Measurements from ENCODE around the gene DOC2B.

The DOC2B gene

DNA sequence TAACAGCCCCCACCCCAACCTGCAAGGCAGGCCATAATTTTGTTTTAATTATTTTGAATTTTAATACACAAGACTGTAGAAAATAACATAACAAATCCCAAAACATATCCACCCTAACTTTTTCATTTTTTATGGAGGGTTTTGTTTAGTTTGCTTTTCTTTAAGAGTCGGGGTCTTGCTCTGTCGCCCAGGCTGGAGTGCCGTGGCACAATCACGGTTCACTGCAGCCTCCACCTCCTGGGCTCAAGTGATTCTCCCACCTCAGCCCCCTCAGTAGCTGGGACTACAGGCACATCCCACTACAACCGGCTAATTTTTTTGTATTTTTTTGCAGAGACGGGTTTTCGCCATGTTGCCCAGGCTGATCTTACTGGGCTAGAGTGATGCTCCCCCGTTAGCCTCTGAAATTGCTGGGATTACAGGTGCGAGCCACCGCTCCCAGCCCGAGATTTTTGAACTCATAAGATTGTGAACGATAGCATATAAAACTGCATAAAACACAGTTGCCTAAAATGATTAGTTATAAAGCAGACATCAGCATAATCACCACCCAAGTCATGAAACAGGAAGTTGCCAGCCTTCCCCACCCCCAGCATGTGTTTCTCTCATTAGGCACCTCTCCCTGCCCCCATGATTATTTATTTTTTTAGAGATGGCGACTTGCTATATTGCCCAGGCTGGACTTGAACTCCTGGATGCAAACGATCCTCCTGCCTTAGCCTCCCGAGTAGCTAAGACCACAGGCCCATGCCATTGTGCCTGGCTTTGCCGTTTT, 13.6 kb upstream of the DOC2B start:
- in situ Hi-C loops (cut with MboI; ENCODE audit: low pct_unique_long_range_greater_than_20kb, low sequenced_read_pairs) = no loop called here
- DNase-seq = no peak

DNA sequence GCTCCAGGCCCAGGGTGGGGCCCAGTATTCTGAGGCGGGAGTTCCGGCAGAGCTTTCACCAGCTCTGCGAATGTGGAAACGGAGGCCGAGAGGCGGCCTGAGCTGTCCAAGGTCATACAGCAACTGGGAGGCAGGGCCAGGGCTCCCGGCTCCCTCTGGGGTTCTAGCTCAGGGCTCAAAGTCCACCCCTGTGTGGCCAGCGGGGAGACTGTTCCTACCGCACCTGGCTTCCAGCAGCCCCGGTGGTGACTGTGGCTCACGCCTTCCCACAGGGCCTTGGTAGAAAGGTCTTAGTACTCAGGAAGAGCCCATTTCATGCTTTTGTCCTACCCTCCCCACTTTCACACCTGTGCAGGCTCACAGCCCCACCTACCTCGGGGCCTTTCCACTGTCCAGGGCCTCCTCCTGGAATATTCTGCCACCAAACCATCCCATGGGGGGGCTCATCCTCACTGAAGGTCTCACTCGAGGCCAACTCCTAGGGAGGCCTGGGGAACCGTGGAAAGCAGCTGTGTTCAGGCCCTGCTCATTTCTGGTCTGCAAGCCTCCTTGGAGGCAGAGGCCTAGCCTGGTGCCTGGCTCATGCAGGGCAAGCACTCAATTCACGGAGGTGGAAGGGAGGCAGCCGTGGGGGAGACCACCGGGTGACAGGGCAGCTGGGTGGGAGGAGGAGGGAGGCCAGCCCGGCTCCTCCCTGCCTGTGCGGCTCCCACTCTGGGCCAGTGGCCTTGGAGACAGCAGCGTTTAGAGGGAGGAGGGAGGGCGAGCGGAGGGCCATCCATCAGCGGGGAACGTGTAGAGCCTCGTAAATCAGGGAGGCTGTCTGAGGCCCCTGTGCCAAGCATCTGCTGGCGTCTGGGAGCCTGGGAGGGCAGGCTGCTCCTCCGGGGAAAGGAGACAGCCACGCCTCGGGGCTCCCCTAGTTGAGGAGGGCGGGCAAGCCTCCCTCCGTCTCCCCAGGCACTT, 12.7 kb upstream of the DOC2B start:
- DNase-seq = no peak
- in situ Hi-C loops (cut with MboI; ENCODE audit: low pct_unique_long_range_greater_than_20kb, low sequenced_read_pairs) = no loop called here

DNA sequence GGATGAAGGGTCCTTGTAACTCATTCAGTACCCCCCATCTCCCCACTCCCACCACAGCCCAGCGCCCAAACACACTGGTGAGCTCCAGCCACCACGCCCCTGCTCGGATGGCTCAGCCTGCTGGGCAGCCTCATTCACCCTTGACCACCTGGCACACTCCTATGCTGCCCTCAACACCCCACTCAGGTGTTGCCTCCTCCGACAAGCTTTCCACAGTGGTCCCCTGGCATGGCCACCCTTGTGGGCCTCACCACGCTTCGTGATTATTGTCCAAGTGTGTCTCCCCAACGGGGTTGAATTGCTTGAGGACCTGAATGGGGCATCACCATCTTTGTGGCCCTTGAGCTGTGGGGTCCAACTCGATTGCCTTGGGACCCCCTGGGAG, 12.0 kb upstream of the DOC2B start:
- in situ Hi-C loops (cut with MboI; ENCODE audit: low pct_unique_long_range_greater_than_20kb, low sequenced_read_pairs) = no loop called here

DNA sequence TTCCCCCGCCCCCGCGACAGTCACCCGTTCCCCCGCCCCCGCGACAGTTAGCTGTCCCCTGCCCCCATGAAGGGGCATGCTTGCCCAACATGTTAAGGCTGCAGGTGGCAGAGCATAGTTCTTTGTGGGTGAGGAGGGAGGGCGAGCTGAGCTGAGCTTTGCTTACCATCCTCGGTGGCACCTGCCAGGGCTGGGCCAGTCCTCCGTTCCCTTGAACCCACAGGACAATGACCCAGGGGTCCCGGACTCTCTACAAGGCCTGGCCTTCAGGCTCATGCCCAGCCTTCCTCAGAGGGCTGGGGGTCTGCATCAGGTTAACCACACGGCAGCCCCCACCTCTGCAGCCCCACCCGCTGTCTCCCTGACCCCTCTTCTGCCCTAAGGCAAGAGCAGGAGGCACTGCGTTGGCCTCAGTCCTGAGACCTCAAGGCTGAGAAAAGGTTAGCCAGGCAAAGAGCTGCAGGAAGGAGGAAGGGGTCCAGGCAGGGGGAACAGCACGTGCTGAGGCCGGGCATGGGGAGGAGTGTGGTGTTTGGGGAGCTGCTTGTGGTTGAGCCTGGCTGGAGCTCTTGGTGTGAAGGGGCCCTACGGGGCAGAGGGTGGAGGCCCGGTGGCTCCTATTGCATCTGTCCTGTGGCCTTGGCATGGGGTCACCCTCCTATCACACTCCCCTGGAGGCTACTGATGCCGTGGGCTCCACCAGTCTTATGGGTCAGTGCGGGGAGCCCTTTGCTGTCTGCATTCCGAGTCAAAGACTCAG, 11.4 kb upstream of the DOC2B start:
- in situ Hi-C loops (cut with MboI; ENCODE audit: low pct_unique_long_range_greater_than_20kb, low sequenced_read_pairs) = no loop called here
- DNase-seq = no peak

More for the DNA sequence above, 12.0 kb upstream of the DOC2B start:
- no peak for DNase-seq

DNA sequence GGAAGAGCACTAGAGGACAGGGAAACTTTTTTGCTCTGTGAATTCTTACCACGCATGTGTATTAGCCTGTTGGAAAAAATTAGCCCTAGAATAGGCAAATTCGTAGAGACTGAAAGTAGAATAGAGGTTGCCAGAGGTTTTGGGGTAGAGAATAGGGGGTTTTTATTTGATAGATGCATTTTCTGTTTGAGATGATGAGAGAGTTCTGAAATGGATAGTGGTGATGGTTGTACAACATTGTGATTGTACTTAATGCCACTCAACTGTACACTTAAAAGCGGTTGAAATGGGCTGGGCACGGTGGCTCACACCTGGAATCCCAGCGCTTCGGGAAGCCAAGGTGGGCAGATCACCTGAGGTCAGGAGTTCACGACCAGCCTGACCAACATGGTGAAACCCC, 8.0 kb upstream of the DOC2B start:
- no peak for DNase-seq
- in situ Hi-C loops (cut with MboI; ENCODE audit: low pct_unique_long_range_greater_than_20kb, low sequenced_read_pairs) = no loop called here

DNA sequence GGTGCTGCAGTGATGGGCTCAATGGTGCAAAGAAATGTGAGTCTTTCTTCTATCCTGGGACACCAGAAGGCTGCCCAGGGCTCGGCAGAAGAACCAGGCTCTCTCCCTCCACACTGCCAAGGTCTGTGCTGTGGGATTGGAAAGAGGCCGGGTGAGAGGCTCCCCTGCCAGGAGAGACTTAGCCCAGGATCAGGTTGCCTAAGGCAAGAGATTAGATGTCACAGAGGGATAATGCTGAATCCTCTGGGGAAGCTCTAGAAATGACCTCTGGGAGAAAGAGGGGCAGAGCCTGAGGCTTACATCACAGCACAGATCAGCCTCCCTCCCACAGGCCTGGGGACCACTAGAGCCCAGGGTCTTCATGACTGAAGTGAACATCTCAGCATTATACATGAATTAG, 5.7 kb upstream of the DOC2B start:
- in situ Hi-C loops (cut with MboI; ENCODE audit: low pct_unique_long_range_greater_than_20kb, low sequenced_read_pairs) = no loop called here

DNA sequence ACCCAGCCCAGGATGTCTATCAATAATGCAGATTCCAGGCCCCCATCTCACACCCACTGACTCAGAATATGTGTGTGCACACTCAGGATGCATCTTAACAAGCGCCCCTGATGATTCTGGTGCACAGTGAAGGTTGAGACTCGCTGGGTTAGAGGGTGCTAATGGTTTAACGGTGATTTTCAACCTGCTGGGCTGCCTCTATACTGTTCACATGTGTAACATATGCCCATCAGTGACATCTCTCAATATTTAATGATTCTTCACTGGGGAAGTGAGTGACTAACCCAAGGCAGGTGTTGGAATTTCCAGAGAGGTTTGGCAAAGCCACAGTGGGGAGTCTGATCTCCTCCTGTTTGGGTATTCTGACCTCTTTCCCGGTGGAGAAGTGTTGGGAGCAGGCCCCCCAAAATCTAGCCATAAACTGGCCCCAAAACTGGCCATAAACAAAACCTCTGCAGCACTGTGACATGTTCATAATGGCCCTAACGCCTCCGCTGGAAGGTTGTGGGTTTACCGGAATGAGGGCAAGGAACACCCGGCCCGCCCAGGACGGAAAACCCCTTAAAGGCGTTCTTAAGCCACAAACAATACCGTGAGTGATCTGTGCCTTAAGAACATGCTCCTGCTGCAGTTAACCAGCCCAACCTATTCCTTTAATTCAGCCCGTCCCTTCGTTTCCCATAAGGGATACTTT, 4.1 kb upstream of the DOC2B start:
- in situ Hi-C loops (cut with MboI; ENCODE audit: low pct_unique_long_range_greater_than_20kb, low sequenced_read_pairs) = no loop called here
- no peak for DNase-seq

More for the DNA sequence above, 5.7 kb upstream of the DOC2B start:
- DNase-seq = no peak

DNA sequence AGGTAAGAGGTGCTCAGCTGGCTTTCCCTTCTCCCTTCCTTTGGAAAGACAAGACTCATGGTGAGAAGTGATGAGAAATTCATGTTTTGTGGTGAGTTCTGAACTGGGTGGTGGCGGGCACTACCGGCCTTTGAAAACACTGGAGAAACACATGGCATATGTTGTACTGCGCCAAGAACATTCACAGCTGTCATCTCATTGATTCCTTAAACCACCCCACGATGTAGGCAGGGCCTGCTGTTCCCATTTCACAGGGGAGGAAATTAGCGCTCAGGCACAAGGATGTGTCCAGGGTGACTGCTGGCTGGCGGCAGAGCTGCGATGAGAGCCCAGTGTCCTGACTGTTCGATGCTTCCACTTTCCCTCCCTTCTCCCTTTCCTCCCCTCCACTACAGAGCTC, 1.6 kb upstream of the DOC2B start:
- in situ Hi-C loops (cut with MboI; ENCODE audit: low pct_unique_long_range_greater_than_20kb, low sequenced_read_pairs) = no loop called here
- no peak for DNase-seq

DNA sequence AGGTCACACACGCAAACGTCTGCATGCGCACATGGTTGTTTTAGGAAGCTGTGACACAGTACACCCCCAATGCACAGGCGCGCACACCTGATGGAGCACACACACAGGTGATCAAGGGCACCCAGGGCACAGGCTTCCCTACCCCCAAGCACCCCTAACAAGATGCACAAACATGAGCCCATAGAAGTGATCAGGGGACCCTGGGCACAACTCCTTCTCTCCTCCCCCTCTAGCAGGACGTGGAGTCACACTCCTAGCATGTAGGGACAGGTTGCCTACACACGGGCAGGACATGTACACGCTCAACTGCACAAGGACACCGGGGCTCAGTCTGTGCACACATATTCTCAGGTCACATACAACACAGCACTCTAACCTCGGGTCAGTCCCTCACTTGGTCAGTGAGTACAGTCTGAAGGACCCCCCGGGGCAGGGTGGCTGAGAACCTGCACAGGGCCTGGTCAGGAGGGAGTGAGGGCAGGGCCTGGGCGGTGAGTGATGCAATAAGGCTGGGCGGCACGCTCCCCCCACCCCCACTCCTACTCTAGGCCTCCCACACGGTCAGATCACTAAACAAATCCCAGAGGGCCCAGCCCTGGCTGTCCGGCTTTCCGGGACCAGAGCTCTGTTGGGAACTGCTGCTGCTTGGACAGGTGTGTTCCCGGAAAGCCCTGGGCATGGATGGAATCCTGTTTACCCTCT, 751 bp upstream of the DOC2B start:
- no peak for DNase-seq

DNA sequence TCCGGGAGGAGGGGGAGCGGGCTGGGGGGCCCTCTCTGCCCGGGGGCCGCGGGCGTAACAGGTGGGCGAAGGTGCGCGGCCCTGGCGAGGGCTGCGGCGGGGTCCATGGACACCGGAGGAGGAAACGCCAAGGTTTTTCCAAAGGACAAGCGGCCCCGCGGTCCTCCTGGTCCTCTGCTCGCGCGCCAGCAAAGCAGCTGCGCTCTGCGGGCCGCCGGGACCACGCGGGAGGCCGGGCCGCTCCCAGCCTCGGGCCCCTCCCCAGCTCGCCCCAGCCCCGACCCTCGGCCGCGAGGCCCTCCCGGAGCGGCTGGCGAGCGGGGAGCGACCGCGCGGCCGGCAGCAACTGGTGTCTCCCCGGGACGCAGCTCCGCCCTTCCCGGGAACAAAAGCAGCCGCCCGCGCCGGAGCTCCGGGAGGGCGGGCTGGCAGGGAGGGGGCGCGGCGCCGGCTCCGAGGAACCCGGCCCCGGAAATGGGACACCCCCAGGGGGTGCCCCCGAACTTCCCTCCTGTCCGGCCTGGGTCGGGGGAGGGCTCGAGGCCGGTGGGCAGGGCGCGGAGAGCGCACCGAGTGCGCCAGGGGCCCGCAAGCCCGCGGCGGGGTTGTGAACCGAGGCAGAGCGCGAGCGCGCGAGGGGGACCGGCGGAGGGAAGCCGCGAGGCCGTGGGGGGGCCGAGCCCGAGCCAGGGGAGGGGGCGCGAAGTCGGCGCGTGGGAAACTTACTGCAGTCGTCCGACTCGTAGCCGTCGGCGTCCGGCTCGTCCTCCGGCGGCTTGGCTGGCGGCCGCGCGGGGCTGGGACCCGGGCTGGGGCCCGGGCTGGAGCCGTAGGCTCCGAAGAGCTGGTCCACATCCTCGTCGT, 837 bp downstream of the DOC2B start:
- DNase-seq = no peak
- in situ Hi-C loops (cut with MboI; ENCODE audit: low pct_unique_long_range_greater_than_20kb, low sequenced_read_pairs) = no loop called here

More for the DNA sequence above, 751 bp upstream of the DOC2B start:
- in situ Hi-C loops (cut with MboI; ENCODE audit: low pct_unique_long_range_greater_than_20kb, low sequenced_read_pairs) = no loop called here

DNA sequence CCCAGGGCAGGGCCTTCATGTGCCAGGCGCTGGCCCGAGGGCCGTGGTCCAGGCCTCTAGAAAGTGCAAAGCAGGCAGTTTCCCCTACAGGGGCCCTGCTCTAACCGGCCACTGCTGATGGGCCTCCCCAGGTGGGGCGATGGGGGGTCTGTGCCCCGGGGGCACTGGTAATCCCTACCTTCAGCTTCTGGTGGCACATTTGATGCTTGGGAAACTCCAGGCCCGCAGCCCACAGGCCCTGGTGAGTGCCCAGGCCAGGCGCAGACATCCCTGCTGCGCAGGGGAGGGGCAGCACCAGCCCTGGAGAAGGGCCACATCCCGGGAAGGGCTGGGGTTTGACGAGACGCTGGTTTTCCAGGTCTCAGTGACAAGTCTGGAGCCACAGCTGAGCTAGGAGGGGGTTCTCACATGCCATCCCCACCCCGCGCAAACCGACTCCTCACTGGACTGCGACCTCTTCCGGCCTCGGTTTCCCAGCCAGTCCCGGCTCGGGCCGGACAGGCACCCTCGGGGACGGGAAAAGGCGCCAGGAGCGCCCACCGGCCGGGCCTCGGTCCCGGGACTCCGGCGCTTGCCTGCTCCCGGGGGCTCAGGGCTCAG, 1.6 kb downstream of the DOC2B start:
- in situ Hi-C loops (cut with MboI; ENCODE audit: low pct_unique_long_range_greater_than_20kb, low sequenced_read_pairs) = no loop called here
- no peak for DNase-seq

DNA sequence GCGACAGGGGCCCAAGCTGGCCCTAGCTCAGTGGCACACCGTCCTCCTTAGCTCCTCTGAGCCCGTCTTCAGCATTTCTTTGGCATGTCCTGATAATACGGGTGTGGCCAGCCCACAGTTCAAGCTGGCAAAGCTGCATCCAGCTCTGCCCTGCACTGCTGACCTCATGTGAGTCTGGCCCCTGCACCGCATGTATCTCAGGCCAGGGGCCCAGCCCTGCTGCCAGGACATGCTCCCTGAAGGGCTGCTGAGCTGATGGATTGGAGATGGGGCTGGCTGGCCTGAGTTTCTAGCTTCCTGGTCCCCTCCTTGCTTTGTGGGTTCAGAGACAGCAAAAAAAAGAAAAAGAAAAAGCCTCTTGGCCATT, 2.4 kb downstream of the DOC2B start:
- in situ Hi-C loops (cut with MboI; ENCODE audit: low pct_unique_long_range_greater_than_20kb, low sequenced_read_pairs) = no loop called here

DNA sequence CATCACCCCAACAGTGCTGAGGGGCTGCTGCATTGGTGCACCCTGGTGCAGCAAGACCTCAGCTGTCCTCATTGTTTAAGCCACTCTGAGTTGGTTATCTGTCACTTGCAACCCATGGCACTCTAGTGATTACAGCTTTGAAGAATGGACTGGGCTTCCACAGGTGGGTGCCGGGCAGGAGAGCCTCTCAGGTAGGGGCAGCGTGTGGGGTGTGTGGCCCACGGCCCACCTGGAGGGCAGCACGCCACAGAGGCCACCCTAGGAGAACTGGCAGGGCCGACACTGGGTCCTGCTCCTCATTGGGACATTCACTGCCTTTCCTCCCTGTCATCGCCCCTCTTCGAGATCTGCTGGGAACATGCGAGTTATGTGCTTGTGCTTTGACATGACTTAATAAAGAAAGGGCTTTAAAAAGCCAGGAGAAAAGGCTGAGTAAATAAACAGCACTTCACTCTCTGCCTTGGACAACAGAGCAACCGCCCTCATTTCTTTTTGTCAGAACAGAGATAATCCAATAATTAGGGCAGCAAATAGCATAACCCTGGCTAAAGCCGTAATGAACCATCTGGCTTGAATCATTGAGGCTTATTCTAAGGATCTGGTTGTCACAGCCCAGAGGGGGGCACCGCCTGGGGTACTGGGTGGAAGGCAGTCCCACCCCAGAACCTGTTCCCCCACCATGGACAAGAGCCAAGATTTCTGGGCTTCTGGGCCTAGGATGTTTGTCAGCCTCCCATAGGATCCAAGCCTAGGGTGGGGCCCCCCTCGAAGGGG, 3.0 kb downstream of the DOC2B start:
- in situ Hi-C loops (cut with MboI; ENCODE audit: low pct_unique_long_range_greater_than_20kb, low sequenced_read_pairs) = no loop called here
- no peak for DNase-seq

More for the DNA sequence above, 2.4 kb downstream of the DOC2B start:
- DNase-seq = no peak

DNA sequence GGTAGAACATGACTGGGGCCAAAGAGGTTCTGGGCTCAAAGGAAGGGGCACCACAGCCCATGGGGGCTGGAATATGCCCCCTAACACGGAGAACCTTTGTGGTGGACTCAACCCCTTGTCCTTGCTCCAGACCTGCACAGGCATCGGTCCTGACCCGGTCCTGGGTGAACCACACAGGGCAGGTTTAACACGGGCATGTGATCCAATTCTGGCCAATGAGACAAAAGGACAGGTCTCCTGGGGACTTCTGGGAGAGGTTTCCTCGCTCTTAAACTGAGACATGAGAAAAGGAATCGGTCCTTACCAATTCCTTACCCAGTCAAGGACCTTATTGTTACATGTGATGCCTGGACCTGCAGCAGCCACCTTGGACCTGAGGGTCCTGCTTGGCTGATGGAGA, 3.7 kb downstream of the DOC2B start:
- DNase-seq = no peak
- in situ Hi-C loops (cut with MboI; ENCODE audit: low pct_unique_long_range_greater_than_20kb, low sequenced_read_pairs) = no loop called here

DNA sequence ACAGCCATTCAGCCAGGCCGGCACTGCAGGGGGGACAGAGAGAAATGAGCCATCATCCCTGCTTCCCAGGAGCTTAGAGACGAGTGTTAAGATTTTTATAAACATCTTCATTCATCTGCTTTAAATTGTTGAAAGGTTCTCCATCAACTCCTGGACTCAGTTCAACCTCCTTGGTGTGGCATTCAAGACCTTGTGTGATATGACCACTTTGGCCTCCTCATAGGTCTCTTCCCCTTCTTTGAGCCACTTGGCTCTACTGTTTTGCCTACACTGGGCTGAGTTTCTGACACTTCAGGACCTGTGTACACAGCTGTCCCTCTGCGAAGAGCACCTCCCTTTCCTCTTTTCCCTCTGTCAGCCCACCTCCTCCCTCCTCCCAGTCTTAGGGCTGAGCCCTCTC, 4.3 kb downstream of the DOC2B start:
- in situ Hi-C loops (cut with MboI; ENCODE audit: low pct_unique_long_range_greater_than_20kb, low sequenced_read_pairs) = no loop called here
- DNase-seq = no peak

DNA sequence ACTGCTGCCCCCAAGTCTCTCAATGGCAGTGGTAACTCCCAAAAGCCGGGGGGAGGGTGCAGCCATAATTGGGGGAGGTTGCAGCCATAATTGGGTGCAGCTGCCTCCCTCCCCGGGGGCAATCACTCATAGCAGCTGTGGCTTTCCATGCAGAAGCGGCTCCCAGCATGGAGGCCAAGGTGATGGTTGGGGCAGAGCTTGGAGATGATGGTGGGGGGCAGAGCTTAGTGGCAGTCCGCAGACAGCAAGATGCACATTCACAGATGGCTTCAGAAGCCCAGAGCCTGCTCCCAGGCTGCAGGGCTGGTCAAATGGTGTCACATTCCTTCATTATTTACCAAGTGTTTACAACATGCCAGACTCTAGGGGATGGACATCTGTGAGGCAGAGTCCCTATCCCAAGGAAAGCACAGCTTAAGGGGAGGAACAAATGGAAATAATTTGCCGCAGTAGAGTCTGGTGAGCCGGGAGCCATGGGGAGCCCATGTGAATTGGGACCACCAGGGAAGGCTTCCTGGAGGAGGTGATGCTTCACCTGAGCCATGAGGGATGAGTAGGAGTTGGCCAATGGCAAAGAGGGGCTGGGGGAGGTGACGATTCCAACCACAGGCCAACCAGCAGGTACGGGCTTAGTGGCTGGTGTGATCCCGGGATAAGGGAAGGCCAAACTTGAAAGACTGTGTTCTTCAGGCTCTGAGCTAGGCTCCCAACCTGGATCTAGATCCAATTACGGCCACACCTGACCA, 8.1 kb downstream of the DOC2B start:
- no peak for DNase-seq

More for the DNA sequence above, 8.1 kb downstream of the DOC2B start:
- in situ Hi-C loops (cut with MboI; ENCODE audit: low pct_unique_long_range_greater_than_20kb, low sequenced_read_pairs) = no loop called here
